ENCODE measurements around the gene GNG12. TPM values are rescaled to one million over a fixed set of nuclear protein-coding genes. Genes with fewer than 3 reads are reported as not detected.

Gene GNG12
- total and polyA plus RNA-seq, 2 donors (not counting 1 experiment from before 2014, with no cell fraction given), result not detected

GRCh38 chr1:67741736-67742135 is 91.5 kb downstream of the GNG12 start:
- Histone ChIP-seq H3K4me2 (replicated peaks; ENCODE audit: low read depth, low read length, poor library complexity, severe bottlenecking) (no peak overlapping the region), H4K20me1 (ENCODE audit: control insufficient read depth, insufficient read depth, low read length, poor library complexity, severe bottlenecking) (no peaks in the 10 kb centered on the region), H3K4me1 (ENCODE audit: control insufficient read depth in 2 of 2, insufficient read depth in 2 of 2, low read length in 2 of 2) (peaks cover 3 to 6% of the 10 kb centered on the region in 2 donors), H3K27ac (ENCODE audit: low read length in 2 of 2) (no peak overlapping the region), H3K36me3 (replicated peaks in 1 of 2; ENCODE audit: control extremely low read depth in 1 of 2, control insufficient read depth in 1 of 2, extremely low read depth in 1 of 2, insufficient read depth in 2 of 2, low read length in 1 of 2) (no peaks in the 10 kb centered on the region), H3K79me2 (ENCODE audit: control insufficient read depth, insufficient read depth, low read length) (no peaks in the 10 kb centered on the region), H2AFZ (ENCODE audit: insufficient read depth, low read depth, low read length, poor library complexity, severe bottlenecking) (no peak overlapping the region), H3K4me3 (ENCODE audit: control extremely low read depth in 1 of 5, extremely low read depth in 1 of 5, insufficient read depth in 1 of 5, low read depth in 2 of 5, low read length in 4 of 5) (no peak overlapping the region), H3K27me3 (replicated peaks in 1 of 4; ENCODE audit: control extremely low read depth in 1 of 4, control insufficient read depth in 3 of 4, insufficient read depth in 4 of 4, low read length in 3 of 4) (no peaks in the 10 kb centered on the region), H3K9me3 (ENCODE audit: control extremely low read depth in 1 of 3, control insufficient read depth in 2 of 3, insufficient read depth in 1 of 3, low read length in 2 of 3) (no peaks in the 10 kb centered on the region), H3K9ac (ENCODE audit: low read length) (no peak overlapping the region)
- ChIA-PET CTCF (interaction anchor here (0.6 to 2.8 kb wide), 3 partner anchors 14 to 24 kb away, joined by 3 to 22 read pairs (median 3); no protein-coding TSS in a partner anchor), POLR2A (no interaction called here)
- WGBS (ENCODE audit: insufficient coverage), result no CpG with 5 or more reads among the region's 1 CpG
- Mint-ChIP-seq H3K27ac (no peak overlapping the region), H3K9me3 (ENCODE audit: insufficient read depth) (no peaks in the 10 kb centered on the region), H3K4me1 (peaks cover 10% of the 10 kb centered on the region), H3K27me3 (peaks cover 3% of the 10 kb centered on the region), H3K4me3 (no peak overlapping the region)
- ATAC-seq (ENCODE audit: low read depth) (no peak), DNase-seq (no peak)
- intact Hi-C loops (cut with micrococcal nuclease), result no loop called here
- TF ChIP-seq EZH2 (IDR thresholded peaks at IDR 0.05; ENCODE audit: borderline replicate concordance, insufficient read depth, low read depth, low read length, poor library complexity, severe bottlenecking), result no peak

DNA sequence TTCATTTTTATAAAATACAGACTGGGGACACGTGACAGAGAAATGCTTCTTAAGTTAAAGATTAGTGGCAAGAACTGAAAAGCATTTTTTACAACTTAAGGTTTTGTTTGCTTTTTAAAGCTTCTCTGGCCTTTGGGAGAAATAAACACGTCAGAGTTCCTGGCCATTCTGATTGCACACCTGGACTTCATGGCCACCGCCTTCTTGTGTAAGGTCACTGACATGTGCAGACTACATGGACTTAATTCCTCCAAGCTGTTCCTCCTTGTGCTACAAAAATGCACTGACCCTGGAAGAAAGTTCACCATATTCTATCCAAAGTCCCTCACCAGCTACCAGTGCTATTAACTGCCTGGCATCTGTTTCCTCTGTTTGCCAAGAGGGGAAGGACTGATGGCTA is 92.1 kb downstream of the GNG12 start:
- H3K36me3 ChIP-seq (replicated peaks in 1 of 2; ENCODE audit: control extremely low read depth in 1 of 2, control insufficient read depth in 1 of 2, extremely low read depth in 1 of 2, insufficient read depth in 2 of 2, low read length in 1 of 2), result no peaks in the 10 kb centered on the region
- 95% methylated on average over 2 of the region's 3 CpGs for WGBS (ENCODE audit: insufficient coverage)
- H3K27ac Mint-ChIP-seq, result no peak overlapping the region
- H3K27me3 Mint-ChIP-seq, result peaks cover 3% of the 10 kb centered on the region
- H3K4me1 Mint-ChIP-seq, result peaks cover 16% of the 10 kb centered on the region
- H3K4me3 Mint-ChIP-seq, result no peak overlapping the region
- no peaks in the 10 kb centered on the region for H4K20me1 ChIP-seq (ENCODE audit: control insufficient read depth, insufficient read depth, low read length, poor library complexity, severe bottlenecking)
- ATAC-seq (ENCODE audit: low read depth), result no peak
- H3K4me2 ChIP-seq (replicated peaks; ENCODE audit: low read depth, low read length, poor library complexity, severe bottlenecking), result no peak overlapping the region
- H3K79me2 ChIP-seq (ENCODE audit: control insufficient read depth, insufficient read depth, low read length), result no peaks in the 10 kb centered on the region
- no peak overlapping the region for H3K27ac ChIP-seq (ENCODE audit: low read length in 2 of 2)
- no peak for DNase-seq
- no peaks in the 10 kb centered on the region for H3K27me3 ChIP-seq (replicated peaks in 1 of 4; ENCODE audit: control extremely low read depth in 1 of 4, control insufficient read depth in 3 of 4, insufficient read depth in 4 of 4, low read length in 3 of 4)
- H3K9ac ChIP-seq (ENCODE audit: low read length), result no peak overlapping the region
- no peak overlapping the region for H3K4me3 ChIP-seq (ENCODE audit: control extremely low read depth in 1 of 5, extremely low read depth in 1 of 5, insufficient read depth in 1 of 5, low read depth in 2 of 5, low read length in 4 of 5)
- H2AFZ ChIP-seq (ENCODE audit: insufficient read depth, low read depth, low read length, poor library complexity, severe bottlenecking), result no peak overlapping the region
- no peaks in the 10 kb centered on the region for H3K9me3 Mint-ChIP-seq (ENCODE audit: insufficient read depth)
- POLR2A ChIA-PET, result no interaction called here
- TF ChIP-seq, protein P1, sequence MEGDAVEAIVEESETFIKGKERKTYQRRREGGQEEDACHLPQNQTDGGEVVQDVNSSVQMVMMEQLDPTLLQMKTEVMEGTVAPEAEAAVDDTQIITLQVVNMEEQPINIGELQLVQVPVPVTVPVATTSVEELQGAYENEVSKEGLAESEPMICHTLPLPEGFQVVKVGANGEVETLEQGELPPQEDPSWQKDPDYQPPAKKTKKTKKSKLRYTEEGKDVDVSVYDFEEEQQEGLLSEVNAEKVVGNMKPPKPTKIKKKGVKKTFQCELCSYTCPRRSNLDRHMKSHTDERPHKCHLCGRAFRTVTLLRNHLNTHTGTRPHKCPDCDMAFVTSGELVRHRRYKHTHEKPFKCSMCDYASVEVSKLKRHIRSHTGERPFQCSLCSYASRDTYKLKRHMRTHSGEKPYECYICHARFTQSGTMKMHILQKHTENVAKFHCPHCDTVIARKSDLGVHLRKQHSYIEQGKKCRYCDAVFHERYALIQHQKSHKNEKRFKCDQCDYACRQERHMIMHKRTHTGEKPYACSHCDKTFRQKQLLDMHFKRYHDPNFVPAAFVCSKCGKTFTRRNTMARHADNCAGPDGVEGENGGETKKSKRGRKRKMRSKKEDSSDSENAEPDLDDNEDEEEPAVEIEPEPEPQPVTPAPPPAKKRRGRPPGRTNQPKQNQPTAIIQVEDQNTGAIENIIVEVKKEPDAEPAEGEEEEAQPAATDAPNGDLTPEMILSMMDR (IDR thresholded peaks at IDR 0.05), result no peak
- TF ChIP-seq EZH2 (IDR thresholded peaks at IDR 0.05; ENCODE audit: borderline replicate concordance, insufficient read depth, low read depth, low read length, poor library complexity, severe bottlenecking), result no peak
- no peaks in the 10 kb centered on the region for H3K9me3 ChIP-seq (ENCODE audit: control extremely low read depth in 1 of 3, control insufficient read depth in 2 of 3, insufficient read depth in 1 of 3, low read length in 2 of 3)
- intact Hi-C loops (cut with micrococcal nuclease), result no loop called here
- H3K4me1 ChIP-seq (ENCODE audit: control insufficient read depth in 2 of 2, insufficient read depth in 2 of 2, low read length in 2 of 2), result peaks cover 9 to 12% of the 10 kb centered on the region in 2 donors
- CTCF ChIA-PET, result interaction anchor here (1.1 to 2.8 kb wide), 2 partner anchors 19 to 25 kb away, joined by 3 to 22 read pairs; no protein-coding TSS in a partner anchor
